NCI-H2227 treated with DMSO at 0.1 percent for 48 hours (cell line): ENCODE measurements around the gene COL4A2.

Source experiments
- DNase-seq: peaks from one replicate; lab custom pipeline; 2025; lab: John Stamatoyannopoulos, UW

The COL4A2 gene

DNA sequence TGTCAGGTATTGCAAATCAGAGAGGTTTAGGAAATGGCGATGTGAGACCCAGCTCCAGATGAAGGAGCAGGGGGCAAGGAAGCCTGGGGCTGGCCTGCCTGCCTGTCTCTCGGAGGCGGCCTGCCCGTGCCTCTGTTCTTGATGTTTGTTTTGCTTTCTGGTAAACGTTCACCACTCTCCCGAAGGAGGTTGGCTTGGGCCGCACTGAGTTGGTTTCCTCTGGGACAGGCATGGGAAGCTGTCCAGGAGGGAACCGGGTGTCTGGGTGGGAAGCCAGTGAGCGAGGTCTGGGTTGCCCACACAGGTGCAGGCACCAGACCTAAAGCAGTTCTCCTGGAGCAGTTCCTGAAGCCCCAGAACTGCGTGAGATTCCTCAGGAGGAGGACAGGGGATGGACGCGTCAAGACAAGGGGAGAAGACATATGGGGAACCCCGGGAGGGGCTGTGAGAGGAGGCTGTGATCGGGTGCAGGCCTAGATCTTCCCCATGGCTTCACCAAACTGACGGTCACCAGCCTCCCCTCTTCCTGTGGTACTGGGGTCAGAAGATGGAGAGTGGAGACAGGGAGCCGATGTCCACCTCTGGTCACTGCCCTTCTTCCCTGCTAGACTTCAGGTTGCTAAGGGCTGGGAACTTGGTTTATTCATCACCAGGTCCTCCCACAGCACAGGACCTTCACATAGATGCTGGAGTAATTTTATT, 15.2 kb downstream of the COL4A2 start:
- no peak for DNase-seq

DNA sequence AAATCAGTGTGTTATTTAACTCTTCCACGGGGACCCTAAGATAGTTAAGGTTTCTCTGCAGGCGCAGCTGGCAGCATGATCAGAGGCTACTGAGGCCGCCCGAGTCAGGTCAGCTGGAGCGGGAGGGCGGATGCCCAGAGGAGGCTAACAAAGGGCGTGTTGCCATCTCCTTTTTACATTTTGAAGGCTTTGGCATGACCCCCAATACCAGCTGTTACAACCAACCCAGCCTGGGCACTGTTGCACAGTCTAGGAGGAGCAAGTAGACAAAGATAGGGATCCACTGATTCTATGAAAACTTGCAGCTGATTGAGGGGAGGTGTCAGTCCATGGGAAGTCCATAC, 15.7 kb downstream of the COL4A2 start:
- no peak for DNase-seq

DNA sequence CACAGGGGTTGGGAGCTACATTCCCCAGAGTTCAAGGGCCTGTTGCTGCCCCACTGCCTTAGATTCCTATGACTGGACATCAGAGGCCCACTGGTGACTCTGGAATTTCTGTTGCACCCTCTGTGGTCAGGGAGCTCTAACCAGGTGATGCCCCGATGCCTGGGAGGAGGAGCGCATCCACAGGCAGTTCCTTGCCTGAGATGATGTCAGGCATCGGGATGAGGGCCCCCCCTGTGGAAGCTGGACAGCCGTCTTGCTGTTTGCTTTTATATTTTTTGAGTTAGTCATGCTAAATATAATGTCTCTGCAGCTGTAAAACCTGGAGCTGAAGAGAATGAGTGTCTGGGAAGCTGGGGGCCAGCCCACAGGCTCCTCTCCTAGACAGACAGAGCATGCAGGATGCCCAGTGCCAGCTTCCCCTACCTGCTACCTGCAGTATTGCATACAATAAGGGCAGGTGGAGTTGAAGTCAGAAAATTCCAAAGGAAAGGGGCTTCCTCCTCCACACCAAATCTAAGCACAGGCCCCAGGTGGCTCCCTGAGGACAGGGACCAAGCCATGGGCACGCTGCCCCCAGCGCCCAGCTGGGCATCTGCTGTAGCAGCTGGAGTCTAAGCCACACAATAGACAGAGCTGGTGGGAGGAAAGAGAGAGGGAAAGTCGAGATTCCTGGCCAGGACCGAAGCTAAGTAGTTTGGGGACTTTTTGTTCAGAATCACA, 16.2 kb downstream of the COL4A2 start:
- DNase-seq = no peak

DNA sequence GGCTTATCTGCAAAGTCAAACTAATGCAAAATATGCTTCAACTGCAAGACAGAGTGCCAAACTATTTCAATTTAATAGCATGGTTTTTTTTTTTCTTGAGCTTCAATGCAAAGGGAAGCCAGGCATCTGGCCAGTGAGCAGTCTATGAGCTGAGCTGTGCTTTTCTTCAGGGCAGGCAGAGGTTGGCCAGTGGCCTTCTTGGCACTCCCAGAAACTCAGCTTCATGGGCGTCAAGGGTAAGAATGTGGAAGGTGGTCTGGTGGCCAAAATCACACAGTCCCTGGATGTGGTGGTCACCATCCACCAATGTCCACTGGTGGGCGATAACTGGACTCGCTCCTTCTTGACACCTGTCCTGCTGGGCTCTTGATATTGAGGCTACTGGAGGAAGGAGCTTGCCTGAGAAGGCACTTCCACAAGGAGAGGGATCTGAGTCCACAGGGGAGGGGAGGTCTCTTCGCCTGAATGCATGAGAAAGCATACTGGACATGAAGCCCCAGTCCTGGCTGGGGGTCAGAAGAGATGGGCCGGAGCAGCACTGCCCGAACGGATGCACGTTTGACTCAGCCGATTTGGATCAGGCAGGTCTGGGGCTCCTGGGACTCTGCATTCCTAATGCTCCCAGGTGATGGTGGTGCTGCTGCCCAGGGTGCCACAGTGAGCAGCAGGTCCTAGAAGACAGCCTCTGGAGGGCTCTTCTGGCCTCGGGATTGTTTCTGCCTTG, 17.1 kb downstream of the COL4A2 start:
- no peak for DNase-seq

GRCh38 chr13:110326263-110326904, 19.3 kb downstream of the COL4A2 start:
- DNase-seq = no peak

DNA sequence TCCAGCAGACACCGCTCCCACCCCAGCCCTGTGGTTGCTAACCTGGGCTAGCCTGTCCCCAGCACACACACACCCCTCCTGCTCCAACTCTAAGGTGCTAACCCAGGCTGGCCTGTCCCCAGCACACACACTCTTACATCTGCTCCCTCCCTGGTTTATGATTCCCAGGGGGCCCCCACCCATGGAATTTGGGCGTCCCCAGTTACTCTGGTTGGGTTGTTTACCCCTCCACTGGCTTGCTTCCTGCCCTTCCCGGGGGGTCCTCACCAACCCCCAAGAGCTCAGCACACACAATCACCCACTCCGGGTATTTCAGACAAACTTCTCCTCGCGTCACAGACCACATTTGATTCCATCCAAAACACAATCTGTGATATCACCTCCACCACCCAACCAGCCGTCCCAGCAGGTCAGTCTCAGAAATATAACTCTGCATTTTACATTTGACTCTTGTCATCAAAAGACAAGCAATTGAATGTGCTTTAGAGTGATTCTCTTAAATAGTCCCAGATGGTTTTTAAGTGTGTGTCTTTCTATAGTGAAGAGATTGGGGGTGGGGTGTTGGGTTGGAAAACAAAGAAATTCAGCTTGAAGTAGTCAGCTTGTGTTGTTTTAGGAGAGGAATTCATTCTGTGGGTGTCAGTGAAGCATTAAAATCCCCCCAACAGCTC, 20.1 kb downstream of the COL4A2 start:
- DNase-seq = no peak

DNA sequence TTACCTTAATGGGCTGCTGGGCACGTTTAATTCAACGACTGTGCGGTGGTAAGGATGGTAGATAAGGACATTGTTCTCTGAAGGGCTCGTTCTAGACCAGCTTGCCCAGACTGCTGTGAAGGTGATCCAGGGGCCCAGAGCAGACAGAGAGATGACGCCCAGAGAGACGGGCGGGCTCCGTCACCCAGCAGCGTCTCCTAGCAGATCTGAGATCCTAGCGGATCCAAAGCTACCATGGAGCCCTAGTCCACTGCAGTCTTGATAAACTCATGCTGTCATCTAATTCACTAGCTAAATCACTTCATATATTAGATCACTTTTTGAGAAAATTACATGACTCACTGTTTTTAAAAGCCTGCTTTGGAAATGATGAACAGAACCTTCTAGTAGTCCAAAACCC, 21.5 kb downstream of the COL4A2 start:
- no peak for DNase-seq

GRCh38 chr13:110329258-110329657, 22.2 kb downstream of the COL4A2 start:
- DNase-seq = no peak

- DNase-seq = no peak
Observed at GRCh38 chr13:110329798-110330461, 22.8 kb downstream of the COL4A2 start.

DNA sequence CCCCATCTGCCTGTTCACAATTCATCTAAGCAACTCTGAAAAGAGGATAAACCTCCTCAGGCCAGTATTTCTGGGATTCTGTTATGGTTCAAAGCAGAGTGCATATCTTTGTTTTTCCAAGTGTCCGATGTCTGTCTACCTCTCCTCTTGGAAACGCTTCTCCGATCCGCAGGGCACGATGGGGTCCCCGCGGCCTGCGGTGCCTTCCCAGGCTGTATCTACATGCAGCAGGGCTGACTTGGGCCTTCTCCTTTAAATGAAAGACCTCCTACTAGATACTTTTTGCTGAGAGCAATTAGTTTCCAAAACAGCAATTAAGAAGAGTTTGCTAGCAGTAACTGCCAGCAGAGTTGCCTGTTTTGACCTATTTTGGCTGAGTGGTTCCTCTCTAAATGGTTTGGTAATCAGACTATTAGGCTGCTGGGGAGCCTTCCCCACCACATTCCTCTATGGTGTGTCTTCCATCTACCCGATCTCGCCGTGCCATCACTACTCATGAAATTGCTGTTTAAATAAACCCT, 23.5 kb downstream of the COL4A2 start:
- DNase-seq = no peak

DNA sequence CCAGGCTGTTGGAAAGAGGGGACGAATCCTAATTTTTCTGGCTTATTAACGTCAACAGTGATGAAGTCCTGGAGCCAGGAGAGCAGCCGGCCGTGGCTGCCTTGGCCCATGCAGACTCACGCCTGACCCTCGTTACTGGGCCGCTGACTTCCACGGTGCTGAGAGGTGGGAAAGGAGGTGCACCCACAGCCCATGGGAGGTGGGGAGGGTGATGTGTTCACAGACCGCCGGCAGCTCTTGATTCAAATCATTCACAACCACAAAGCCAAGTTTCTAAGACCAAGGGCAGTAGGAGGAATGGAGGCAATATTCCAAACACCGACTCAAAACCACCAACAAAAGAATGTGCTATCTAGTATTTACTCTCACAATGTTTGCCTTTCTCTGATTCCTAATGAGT, 24.3 kb downstream of the COL4A2 start:
- no peak for DNase-seq

DNA sequence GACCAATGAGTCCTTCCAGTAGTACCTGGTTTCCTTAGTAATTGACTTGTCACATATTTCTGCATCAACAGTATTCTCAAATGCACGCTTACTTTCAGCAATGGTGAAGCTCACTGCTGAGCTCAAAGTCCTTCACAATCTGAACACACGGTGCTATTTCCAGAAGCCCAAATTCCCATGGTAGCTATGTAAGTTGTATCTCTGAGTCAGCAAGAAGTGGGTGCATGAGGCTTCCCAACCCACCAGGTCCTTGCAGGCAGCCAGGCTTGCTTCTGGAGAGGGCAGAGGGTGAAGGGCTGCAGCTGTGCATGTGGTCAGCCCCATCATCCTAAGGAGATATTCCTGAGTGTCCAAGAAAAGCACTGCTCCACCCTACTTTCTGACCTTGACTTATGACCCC, 25.7 kb downstream of the COL4A2 start:
- no peak for DNase-seq

- no peak for DNase-seq
Observed at GRCh38 chr13:110333837-110334236, 26.8 kb downstream of the COL4A2 start.

DNA sequence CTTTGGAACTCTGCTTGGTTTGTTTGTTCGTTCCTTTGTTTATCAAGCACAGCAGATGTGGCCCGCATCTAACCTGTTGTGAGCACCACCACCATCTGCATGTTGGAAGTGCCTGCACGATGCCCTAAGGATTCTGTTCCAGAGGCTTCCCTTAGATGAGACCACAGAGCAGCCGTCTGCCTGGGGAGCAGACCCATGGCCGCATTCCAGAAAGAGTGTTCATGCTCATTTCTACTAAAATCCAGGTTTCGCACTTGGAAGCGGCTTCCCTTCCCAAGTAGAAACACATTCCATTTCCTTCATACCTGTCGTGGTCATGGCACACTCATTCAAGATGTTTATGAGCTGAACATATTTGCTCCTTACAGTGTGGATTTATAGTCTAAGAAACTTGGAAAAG, 27.2 kb downstream of the COL4A2 start:
- DNase-seq = no peak

- no peak for DNase-seq
Observed at GRCh38 chr13:110334841-110335490, 27.9 kb downstream of the COL4A2 start.

DNA sequence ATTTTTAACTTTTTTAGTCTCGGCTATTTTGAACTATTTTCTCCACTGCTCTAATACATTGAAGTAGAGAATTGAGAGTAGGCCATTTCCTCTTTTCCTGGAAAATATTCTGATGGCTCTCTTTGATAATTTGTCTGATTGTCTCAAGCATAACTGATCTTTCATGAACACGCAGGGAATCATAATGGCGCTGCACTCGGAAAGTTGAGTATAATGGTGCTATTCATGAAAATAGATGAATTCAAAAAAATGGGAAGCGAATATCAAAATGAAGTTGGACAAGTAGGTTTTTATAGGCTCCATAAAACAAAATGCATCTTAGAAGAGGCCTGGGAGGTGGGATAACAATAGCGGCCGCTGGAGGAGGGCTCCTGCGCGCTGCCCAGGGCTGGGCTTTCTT, 29.0 kb downstream of the COL4A2 start:
- DNase-seq = no peak

DNA sequence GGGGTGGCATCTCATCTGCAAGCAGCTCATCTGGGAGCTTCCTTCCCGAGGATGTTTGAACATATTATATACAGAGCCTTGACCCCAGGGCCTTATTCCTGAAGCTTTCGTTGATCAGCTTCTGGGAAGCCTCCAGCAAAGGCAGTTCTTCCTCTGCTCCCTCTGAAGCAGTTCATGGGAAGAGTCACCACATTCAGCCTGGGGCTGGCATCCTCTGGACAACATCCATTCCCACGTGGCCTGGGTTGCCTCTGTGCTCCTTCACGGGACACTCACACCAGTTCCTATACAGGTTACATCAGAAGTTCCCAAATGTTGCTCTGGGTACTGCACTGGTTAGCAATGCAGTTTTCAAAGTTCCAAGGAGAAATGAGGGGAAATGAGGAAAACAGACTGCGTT, 29.6 kb downstream of the COL4A2 start:
- DNase-seq = no peak

- DNase-seq = no peak
Observed at GRCh38 chr13:110337247-110337646, 30.2 kb downstream of the COL4A2 start.

DNA sequence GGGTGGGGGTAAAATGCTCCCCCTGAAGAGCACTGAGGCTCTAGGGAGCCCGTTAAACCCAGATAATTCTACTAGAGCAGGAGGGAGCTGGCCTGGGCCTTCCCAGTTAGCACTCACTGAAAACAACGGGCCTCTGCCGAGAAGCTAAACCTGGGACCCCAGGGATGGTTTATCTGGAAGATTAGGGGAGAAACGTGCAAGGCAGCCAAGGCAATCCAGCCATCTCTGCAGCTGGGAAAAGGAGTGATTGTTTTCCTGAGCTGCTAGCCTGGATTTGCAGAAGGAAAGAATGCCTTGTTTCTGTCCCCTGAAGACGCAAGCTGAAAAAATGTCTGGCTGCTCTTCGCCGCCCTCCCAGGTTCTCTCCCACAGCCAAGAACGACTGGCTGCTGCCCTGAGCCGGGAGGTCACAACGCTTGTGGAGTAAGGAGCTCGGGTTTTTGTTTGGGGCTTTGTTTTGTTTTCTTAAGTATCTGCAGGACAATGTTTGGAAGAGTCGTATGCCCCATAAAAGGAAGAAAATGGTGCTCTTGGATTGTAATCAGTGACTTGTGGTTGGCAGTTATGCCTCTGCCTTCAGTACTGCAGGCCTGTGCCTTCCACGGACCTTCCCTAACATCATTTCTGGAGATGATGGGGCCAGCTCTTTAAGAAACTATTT, 31.5 kb downstream of the COL4A2 start:
- no peak for DNase-seq

DNA sequence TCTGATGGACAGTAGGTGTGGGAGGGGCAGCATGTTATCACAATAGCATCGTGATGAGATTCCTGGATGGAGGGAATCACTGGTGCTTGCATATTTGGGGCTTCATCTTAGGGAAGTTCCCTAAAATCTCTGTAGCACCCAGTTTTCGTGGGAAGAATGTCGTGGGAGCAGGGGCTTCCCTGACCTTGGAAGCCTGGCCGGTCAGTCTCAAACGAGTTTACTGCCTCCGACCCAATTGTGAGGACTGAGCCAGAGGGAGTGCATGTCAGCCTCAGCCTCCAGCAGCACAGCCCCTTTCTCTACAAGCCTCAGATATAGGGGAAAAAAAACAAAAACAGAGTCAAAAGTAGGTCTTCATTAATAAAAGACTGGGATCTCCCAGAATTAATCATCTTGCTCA, 32.2 kb downstream of the COL4A2 start:
- DNase-seq = no peak
